Measurements from ENCODE around the gene ZNF438.

GRCh38 chr10:30813872-30814481, 217.7 kb downstream of the ZNF438 start:
- TF ChIP-seq ZNF384 (IDR thresholded peaks at IDR 0.05) (no peak), BHLHE40 (IDR thresholded peaks at IDR 0.05; ENCODE audit: borderline replicate concordance) (no peak), HDGF (IDR thresholded peaks at IDR 0.05; ENCODE audit: borderline replicate concordance) (no peak), SP1 (IDR thresholded peaks at IDR 0.05) (no peak), CTBP1 (IDR thresholded peaks at IDR 0.05; ENCODE audit: borderline replicate concordance) (no peak)
